Measurements from ENCODE around the gene PRAMEF10.
"Not testable (repeated sequence)": the region's sequence is repeated elsewhere in the genome, so short reads cannot be mapped to it uniquely, and the experiment has no call there.

Gene PRAMEF10

GRCh38 chr1:12898170-12898569 lies at the start of gene PRAMEF10:
Gene PRAMEF10, minus strand, starts transcription at chr1:12898270. Its CDS starts 2,423 bp downstream, at chr1:12895847.
- H3K4me3 ChIP-seq (ENCODE audit: low read length); H3K36me3 ChIP-seq (ENCODE audit: control insufficient read depth, insufficient read depth, low read length, severe bottlenecking); H3K9ac ChIP-seq (ENCODE audit: low read length); H3K27me3 ChIP-seq (replicated peaks; ENCODE audit: control insufficient read depth, insufficient read depth, low read length); H3K4me1 ChIP-seq (ENCODE audit: control insufficient read depth, insufficient read depth, low read length); DNase-seq (ENCODE audit: low read depth); H3K9me3 ChIP-seq (ENCODE audit: control insufficient read depth, low read length): not testable (repeated sequence)

GRCh38 chr1:12947480-12947879 lies 49.4 kb upstream of the PRAMEF10 start, which contains the start of gene PRAMEF6:
Gene PRAMEF6, minus strand, starts transcription at chr1:12947580. Its CDS starts 5,062 bp downstream, at chr1:12942518.
- not testable (repeated sequence) for H3K9ac ChIP-seq (ENCODE audit: low read length); H3K4me1 ChIP-seq (ENCODE audit: control insufficient read depth, insufficient read depth, low read length); H3K9me3 ChIP-seq (ENCODE audit: control insufficient read depth, low read length); H3K36me3 ChIP-seq (ENCODE audit: control insufficient read depth, insufficient read depth, low read length, severe bottlenecking); DNase-seq (ENCODE audit: low read depth); H3K4me3 ChIP-seq (ENCODE audit: low read length); H3K27me3 ChIP-seq (replicated peaks; ENCODE audit: control insufficient read depth, insufficient read depth, low read length)

- DNase-seq (ENCODE audit: low read depth); H3K9me3 ChIP-seq (ENCODE audit: control insufficient read depth, low read length); H3K4me3 ChIP-seq (ENCODE audit: low read length); H3K36me3 ChIP-seq (ENCODE audit: control insufficient read depth, insufficient read depth, low read length, severe bottlenecking); H3K9ac ChIP-seq (ENCODE audit: low read length); H3K4me1 ChIP-seq (ENCODE audit: control insufficient read depth, insufficient read depth, low read length); H3K27me3 ChIP-seq (replicated peaks; ENCODE audit: control insufficient read depth, insufficient read depth, low read length): not testable (repeated sequence)
Measured at GRCh38 chr1:12924368-12924767, 26.3 kb upstream of the PRAMEF10 start.

GRCh38 chr1:12921749-12922148 lies 23.7 kb upstream of the PRAMEF10 start:
- DNase-seq (ENCODE audit: low read depth); H3K4me3 ChIP-seq (ENCODE audit: low read length); H3K36me3 ChIP-seq (ENCODE audit: control insufficient read depth, insufficient read depth, low read length, severe bottlenecking); H3K27me3 ChIP-seq (replicated peaks; ENCODE audit: control insufficient read depth, insufficient read depth, low read length); H3K4me1 ChIP-seq (ENCODE audit: control insufficient read depth, insufficient read depth, low read length); H3K9ac ChIP-seq (ENCODE audit: low read length); H3K9me3 ChIP-seq (ENCODE audit: control insufficient read depth, low read length): not testable (repeated sequence)

- not testable (repeated sequence) for H3K36me3 ChIP-seq (ENCODE audit: control insufficient read depth, insufficient read depth, low read length, severe bottlenecking); H3K4me3 ChIP-seq (ENCODE audit: low read length); H3K9me3 ChIP-seq (ENCODE audit: control insufficient read depth, low read length); DNase-seq (ENCODE audit: low read depth); H3K27me3 ChIP-seq (replicated peaks; ENCODE audit: control insufficient read depth, insufficient read depth, low read length); H3K4me1 ChIP-seq (ENCODE audit: control insufficient read depth, insufficient read depth, low read length); H3K9ac ChIP-seq (ENCODE audit: low read length)
Measured at GRCh38 chr1:12916310-12916709, 18.2 kb upstream of the PRAMEF10 start, which contains the start of gene PRAMEF7. Gene PRAMEF7, plus strand, starts transcription at chr1:12916610. Its CDS starts 1,083 bp downstream, at chr1:12917693.

GRCh38 chr1:12903793-12904572 lies 5.9 kb upstream of the PRAMEF10 start:
- not testable (repeated sequence) for H3K9me3 ChIP-seq (ENCODE audit: control insufficient read depth, low read length); H3K36me3 ChIP-seq (ENCODE audit: control insufficient read depth, insufficient read depth, low read length, severe bottlenecking); H3K4me3 ChIP-seq (ENCODE audit: low read length); H3K4me1 ChIP-seq (ENCODE audit: control insufficient read depth, insufficient read depth, low read length); H3K27me3 ChIP-seq (replicated peaks; ENCODE audit: control insufficient read depth, insufficient read depth, low read length); DNase-seq (ENCODE audit: low read depth); H3K9ac ChIP-seq (ENCODE audit: low read length)

GRCh38 chr1:12899186-12899585 lies 1.1 kb upstream of the PRAMEF10 start:
- not testable (repeated sequence) for H3K9ac ChIP-seq (ENCODE audit: low read length); H3K4me3 ChIP-seq (ENCODE audit: low read length); H3K4me1 ChIP-seq (ENCODE audit: control insufficient read depth, insufficient read depth, low read length); H3K36me3 ChIP-seq (ENCODE audit: control insufficient read depth, insufficient read depth, low read length, severe bottlenecking); H3K27me3 ChIP-seq (replicated peaks; ENCODE audit: control insufficient read depth, insufficient read depth, low read length); DNase-seq (ENCODE audit: low read depth); H3K9me3 ChIP-seq (ENCODE audit: control insufficient read depth, low read length)

- H3K27me3 ChIP-seq (replicated peaks; ENCODE audit: control insufficient read depth, insufficient read depth, low read length); H3K4me1 ChIP-seq (ENCODE audit: control insufficient read depth, insufficient read depth, low read length); H3K4me3 ChIP-seq (ENCODE audit: low read length); H3K9me3 ChIP-seq (ENCODE audit: control insufficient read depth, low read length); DNase-seq (ENCODE audit: low read depth); H3K9ac ChIP-seq (ENCODE audit: low read length); H3K36me3 ChIP-seq (ENCODE audit: control insufficient read depth, insufficient read depth, low read length, severe bottlenecking): not testable (repeated sequence)
Measured at GRCh38 chr1:12886101-12886500, 12.0 kb downstream of the PRAMEF10 start, which contains the start of gene PRAMEF4. Gene PRAMEF4, minus strand, starts transcription at chr1:12886201. Its CDS starts 2,807 bp downstream, at chr1:12883394.

- H3K27me3 ChIP-seq (replicated peaks; ENCODE audit: control insufficient read depth, insufficient read depth, low read length); H3K36me3 ChIP-seq (ENCODE audit: control insufficient read depth, insufficient read depth, low read length, severe bottlenecking); H3K9me3 ChIP-seq (ENCODE audit: control insufficient read depth, low read length); H3K9ac ChIP-seq (ENCODE audit: low read length); H3K4me3 ChIP-seq (ENCODE audit: low read length); H3K4me1 ChIP-seq (ENCODE audit: control insufficient read depth, insufficient read depth, low read length); DNase-seq (ENCODE audit: low read depth): not testable (repeated sequence)
Measured at GRCh38 chr1:12878453-12878852, 19.6 kb downstream of the PRAMEF10 start.

- not testable (repeated sequence) for H3K9ac ChIP-seq (ENCODE audit: low read length); H3K4me3 ChIP-seq (ENCODE audit: low read length)
Measured at GRCh38 chr1:12863131-12863880, 34.8 kb downstream of the PRAMEF10 start.

GRCh38 chr1:12856786-12857185 lies 41.3 kb downstream of the PRAMEF10 start, which contains the start of gene PRAMEF2:
Gene PRAMEF2, plus strand, starts transcription at chr1:12857086. Its CDS starts 1,924 bp downstream, at chr1:12859010.
- not testable (repeated sequence) for H3K4me3 ChIP-seq (ENCODE audit: low read length); H3K36me3 ChIP-seq (ENCODE audit: control insufficient read depth, insufficient read depth, low read length, severe bottlenecking); H3K9ac ChIP-seq (ENCODE audit: low read length); H3K9me3 ChIP-seq (ENCODE audit: control insufficient read depth, low read length); H3K4me1 ChIP-seq (ENCODE audit: control insufficient read depth, insufficient read depth, low read length); DNase-seq (ENCODE audit: low read depth); H3K27me3 ChIP-seq (replicated peaks; ENCODE audit: control insufficient read depth, insufficient read depth, low read length)

More at GRCh38 chr1:12863131-12863880, 34.8 kb downstream of the PRAMEF10 start:
- not testable (repeated sequence) for H3K4me1 ChIP-seq (ENCODE audit: control insufficient read depth, insufficient read depth, low read length); H3K9me3 ChIP-seq (ENCODE audit: control insufficient read depth, low read length); DNase-seq (ENCODE audit: low read depth); H3K36me3 ChIP-seq (ENCODE audit: control insufficient read depth, insufficient read depth, low read length, severe bottlenecking); H3K27me3 ChIP-seq (replicated peaks; ENCODE audit: control insufficient read depth, insufficient read depth, low read length)

All from adipocyte (in vitro differentiated cells).